ENCODE data around the gene MACF1. TPM values are rescaled to one million over a fixed set of nuclear protein-coding genes. Genes with fewer than 3 reads are reported as not detected.

Gene MACF1
- total RNA-seq, 2 donors from 2014 or later, result 107 to 148 TPM

- no peak for TF ChIP-seq CTCF (IDR thresholded peaks at IDR 0.05)
- DNase-seq, result no peak
- intact Hi-C loops (cut with DNase I), result no loop called here
- H3K27me3 ChIP-seq, result no peaks in the 10 kb centered on the region
- no peak overlapping the region for H3K4me3 ChIP-seq
- no peaks in the 10 kb centered on the region for H3K36me3 ChIP-seq
- H3K4me1 ChIP-seq, result no peaks in the 10 kb centered on the region
- H3K9me3 ChIP-seq, result no peaks in the 10 kb centered on the region
- no peak overlapping the region for H3K9ac ChIP-seq (ENCODE audit: low read depth in 2 of 2, low read length in 2 of 2)
- no peak overlapping the region for H3K27ac ChIP-seq
Observed at GRCh38 chr1:39174390-39175081, 30.0 kb upstream of the MACF1 start.

GRCh38 chr1:39177706-39178105 is 26.8 kb upstream of the MACF1 start:
- Histone ChIP-seq H3K27ac (no peak overlapping the region), H3K36me3 (no peaks in the 10 kb centered on the region), H3K9ac (ENCODE audit: low read depth in 2 of 2, low read length in 2 of 2) (no peak overlapping the region), H3K27me3 (no peaks in the 10 kb centered on the region), H3K9me3 (no peaks in the 10 kb centered on the region), H3K4me3 (no peak overlapping the region), H3K4me1 (no peaks in the 10 kb centered on the region)
- DNase-seq, result no peak
- intact Hi-C loops (cut with DNase I), result no loop called here
- no peak for TF ChIP-seq CTCF (IDR thresholded peaks at IDR 0.05)

- H3K27ac ChIP-seq, result no peak overlapping the region
- TF ChIP-seq CTCF (IDR thresholded peaks at IDR 0.05), result no peak
- no peak overlapping the region for H3K4me3 ChIP-seq
- intact Hi-C loops (cut with DNase I), result no loop called here
- no peak for DNase-seq
- no peaks in the 10 kb centered on the region for H3K4me1 ChIP-seq
- H3K27me3 ChIP-seq, result no peaks in the 10 kb centered on the region
- H3K9me3 ChIP-seq, result no peaks in the 10 kb centered on the region
- no peak overlapping the region for H3K9ac ChIP-seq (ENCODE audit: low read depth in 2 of 2, low read length in 2 of 2)
- no peaks in the 10 kb centered on the region for H3K36me3 ChIP-seq
Observed at GRCh38 chr1:39178541-39179431, 25.7 kb upstream of the MACF1 start.

- no peak overlapping the region for H3K27ac ChIP-seq
- intact Hi-C loops (cut with DNase I), result no loop called here
- H3K36me3 ChIP-seq, result no peaks in the 10 kb centered on the region
- H3K4me3 ChIP-seq, result no peak overlapping the region
- TF ChIP-seq CTCF (IDR thresholded peaks at IDR 0.05), result no peak
- H3K27me3 ChIP-seq, result no peaks in the 10 kb centered on the region
- H3K4me1 ChIP-seq, result no peaks in the 10 kb centered on the region
- H3K9ac ChIP-seq (ENCODE audit: low read depth in 2 of 2, low read length in 2 of 2), result no peak overlapping the region
- no peaks in the 10 kb centered on the region for H3K9me3 ChIP-seq
- DNase-seq, result no peak
Observed at GRCh38 chr1:39181311-39181710, 23.2 kb upstream of the MACF1 start.

- Histone ChIP-seq H3K27me3 (no peaks in the 10 kb centered on the region), H3K9me3 (no peaks in the 10 kb centered on the region), H3K4me3 (no peak overlapping the region), H3K4me1 (no peaks in the 10 kb centered on the region), H3K9ac (ENCODE audit: low read depth in 2 of 2, low read length in 2 of 2) (no peak overlapping the region), H3K36me3 (no peaks in the 10 kb centered on the region), H3K27ac (no peak overlapping the region)
- intact Hi-C loops (cut with DNase I), result no loop called here
- DNase-seq, result no peak
- TF ChIP-seq CTCF (IDR thresholded peaks at IDR 0.05), result no peak
Observed at GRCh38 chr1:39182804-39183203, 21.7 kb upstream of the MACF1 start.

Measured in colonic mucosa (tissue), 4 donors.